Measurements from ENCODE around the gene RSPO1.
A peak's percentile ranks its signal among the peaks of the same experiment; 100 is the strongest.
"Not testable (repeated sequence)": the region's sequence is repeated elsewhere in the genome, so short reads cannot be mapped to it uniquely, and the experiment has no call there.

RSPO1 gene, protein sequence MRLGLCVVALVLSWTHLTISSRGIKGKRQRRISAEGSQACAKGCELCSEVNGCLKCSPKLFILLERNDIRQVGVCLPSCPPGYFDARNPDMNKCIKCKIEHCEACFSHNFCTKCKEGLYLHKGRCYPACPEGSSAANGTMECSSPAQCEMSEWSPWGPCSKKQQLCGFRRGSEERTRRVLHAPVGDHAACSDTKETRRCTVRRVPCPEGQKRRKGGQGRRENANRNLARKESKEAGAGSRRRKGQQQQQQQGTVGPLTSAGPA

DNA sequence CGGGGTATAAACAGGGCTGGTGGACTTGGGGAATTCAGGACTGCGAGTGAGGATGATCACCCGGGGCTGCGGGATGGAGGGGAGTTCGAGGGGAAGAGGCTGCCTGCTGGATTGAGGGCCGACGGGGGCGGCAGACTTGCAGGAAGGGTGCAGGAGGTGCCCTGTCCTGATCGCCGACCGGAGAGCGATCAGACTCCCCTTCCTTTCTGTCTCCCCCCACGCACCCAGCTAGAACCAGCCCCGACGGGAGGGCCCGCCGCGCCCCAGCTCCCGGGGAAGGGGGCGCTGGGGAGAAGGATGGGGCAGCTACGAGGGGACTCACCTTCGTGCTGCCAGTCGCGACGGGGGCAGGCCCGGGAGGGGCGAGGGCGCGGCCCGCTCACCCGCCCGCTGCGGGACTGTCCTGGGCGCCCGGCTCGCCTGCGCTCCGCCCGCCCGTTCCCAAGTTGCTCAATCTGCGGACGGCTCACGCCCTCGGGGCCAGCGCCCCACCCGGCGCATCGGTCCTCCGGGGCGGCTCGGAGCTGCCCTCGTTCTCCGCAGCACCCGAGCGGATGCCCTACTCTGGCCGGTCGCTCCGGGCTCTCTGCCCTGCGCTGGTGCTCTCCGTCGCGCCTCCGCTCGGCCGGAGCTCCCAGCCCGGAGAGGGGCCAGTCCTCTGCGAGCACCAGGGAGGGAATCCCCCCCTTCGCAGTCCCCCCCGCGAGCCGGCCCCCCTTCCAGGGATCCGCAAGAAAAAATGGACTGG is at the start of gene RSPO1:
RSPO1 (minus strand) TSS at position 649 of the 748 bp plus-strand sequence. CDS start 5,231 bp downstream, outside the sequence.
- DNase-seq (ENCODE audit: low read depth in 3 of 3): no peak

DNA sequence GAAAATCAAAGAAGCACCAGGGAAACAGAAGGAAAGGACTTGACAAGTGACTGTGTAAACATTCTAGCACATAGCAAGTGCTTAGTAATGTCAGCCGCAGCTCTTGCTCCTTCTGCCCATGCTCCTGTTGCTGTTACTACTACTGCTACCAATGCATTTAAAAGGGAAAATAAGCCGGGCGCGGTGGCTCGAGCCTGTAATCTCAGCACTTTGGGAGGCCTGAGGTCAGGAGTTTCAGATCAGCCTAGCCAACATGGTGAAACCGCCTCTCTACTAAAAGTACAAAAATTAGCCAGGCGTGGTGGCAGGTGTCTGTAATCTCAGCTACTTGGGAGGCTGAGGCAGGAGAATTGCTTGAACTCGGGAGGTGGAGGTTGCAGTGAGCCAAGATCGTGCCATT is 49.5 kb upstream of the RSPO1 start:
- DNase-seq (ENCODE audit: low read depth in 3 of 3): not testable (repeated sequence)

DNA sequence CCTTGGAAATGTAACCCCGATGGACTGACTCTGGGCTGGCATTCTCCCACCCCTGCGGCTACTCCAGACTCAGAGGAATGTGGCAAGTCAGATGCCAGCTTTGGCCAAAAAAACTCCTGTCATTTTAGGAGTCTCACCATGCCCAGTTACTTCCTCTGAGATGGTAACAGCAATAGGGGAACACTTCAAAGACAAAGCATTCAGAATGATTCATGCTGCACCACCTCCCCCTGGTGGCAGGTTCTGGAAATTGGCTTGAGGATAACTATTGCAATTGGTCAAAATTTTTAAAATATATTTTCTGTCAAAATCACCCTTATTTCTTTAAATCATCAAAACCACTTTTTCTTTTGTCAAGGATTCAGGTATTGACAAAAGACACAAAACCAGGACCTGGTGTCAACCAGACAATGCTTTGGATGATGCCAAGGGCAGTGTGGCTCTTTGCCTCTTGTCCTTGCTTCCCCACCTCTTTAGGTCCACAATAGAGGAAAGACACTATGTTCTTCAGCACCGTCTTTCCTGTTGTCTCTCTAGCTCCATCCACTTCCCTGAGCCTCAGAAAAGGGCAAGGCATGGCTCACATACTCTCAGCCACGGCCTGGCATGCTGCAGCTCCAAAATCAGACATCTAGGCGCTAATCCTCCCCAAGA is 47.8 kb upstream of the RSPO1 start:
- DNase-seq (ENCODE audit: low read depth in 3 of 3): peak; percentile 44 to 69 (median 68)

DNA sequence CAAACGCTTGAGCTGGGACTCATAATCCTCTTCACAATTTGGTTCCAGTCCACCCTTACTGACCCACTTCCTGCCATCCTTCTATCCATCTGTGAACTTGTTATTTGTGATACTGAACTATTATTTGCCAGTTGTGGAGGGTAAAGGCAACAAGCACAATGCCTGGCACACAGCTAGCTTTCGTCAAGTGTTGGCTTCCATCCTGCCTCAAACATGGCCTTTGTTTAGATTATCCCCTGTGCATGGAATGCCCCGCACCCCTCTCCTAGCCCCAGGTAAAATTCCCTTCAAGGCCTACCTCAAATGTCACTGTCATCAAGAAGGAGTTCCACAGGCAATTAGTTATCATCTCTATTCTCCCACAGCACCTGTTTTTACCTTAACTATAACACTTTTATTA is 46.2 kb upstream of the RSPO1 start:
- no peak for DNase-seq (ENCODE audit: low read depth in 3 of 3)

DNA sequence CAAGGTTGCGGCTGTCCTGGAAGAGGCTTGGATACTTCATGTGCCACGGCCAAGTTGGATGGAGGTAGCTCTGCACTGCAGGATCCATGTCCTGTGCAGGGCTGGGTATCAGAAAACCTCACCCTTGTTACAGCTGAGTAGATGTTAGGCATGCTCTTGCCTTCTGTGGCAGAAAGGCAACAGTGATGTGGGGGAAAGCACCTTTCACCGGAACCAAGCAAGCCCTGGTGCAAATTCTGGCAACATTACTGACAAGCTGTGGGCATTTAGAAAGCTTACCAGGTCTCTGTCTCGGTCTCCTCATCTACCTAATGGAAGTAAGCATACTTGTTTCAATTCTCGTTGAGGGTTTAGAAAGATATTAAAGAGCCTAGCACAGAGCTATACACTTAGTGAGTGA is 43.1 kb upstream of the RSPO1 start:
- DNase-seq (ENCODE audit: low read depth in 3 of 3): no peak

DNA sequence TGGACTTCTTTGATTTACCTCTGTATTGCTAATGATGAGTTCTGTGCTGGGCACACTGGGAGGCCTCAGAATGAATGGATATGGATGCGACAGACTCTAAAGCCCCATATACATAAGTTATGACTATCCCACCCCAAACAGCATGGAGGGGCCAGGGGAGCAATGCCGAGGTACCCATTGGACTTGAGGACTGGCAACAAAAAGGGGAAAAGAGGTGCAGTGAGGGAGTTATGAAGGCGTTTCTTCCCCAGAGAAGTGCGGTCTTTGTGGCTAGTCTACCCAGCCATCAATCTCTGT is 42.4 kb upstream of the RSPO1 start:
- no peak for DNase-seq (ENCODE audit: low read depth in 3 of 3)

DNA sequence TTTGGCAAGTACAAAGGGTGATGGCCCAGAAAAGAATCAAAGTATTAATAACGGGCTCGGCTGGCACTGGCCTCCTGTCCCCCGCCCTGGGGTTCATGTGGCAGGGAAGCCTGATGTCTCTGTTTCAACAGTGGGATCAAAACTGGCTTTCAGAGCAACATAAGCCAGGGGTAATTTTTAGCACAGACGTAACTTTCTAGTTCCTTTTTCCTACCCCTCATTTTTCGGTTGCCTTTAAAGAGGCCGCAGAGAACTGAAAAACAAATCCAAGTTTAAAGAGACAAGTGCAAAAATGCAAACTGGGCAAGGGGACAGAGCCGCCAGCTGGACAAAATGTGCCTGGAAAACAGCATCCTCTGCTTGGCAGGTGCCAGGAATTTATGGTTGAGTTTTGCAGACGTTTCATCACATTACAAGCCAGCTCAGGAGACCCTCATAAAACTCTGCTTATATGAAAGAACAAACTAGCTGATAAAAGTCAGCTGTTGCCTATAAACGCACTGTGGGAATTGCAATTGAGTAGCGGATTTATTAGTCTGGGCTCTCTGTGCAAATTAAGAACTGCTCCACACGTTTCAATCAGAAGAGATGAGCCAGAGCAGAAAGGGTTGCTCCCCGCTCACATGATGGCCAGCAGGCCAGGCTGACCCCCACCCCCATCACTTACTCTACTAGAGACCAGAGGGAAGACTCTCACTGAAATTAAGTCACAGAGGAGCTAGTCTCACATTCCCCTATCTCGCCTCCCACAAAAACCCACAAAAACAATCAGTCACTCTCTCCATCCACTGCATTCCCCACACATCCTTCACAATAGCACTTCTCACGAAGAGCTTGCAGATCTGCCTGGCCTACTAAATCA is 41.8 kb upstream of the RSPO1 start:
- no peak for DNase-seq (ENCODE audit: low read depth in 3 of 3)

DNA sequence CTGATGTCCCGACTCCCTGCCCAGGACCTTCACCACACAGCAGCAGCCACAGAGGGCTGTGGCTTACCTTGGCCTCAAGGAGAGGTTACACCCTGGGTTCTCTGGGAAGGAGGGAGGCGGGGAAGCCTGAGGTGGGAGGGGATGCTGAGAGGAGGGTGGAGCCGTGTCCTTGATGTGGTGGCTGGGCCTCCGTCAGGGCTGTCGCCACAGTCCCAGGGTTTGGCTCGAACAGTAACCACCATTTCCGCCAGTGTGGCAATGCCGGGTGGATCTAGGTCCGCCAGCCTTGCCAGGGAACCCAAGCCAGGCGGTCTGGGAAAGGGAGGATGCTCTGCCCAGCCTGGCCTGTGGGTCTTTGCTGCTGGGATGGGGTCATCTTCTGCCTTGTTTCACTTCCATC is 39.2 kb upstream of the RSPO1 start:
- DNase-seq (ENCODE audit: low read depth in 3 of 3): peak in 2 of 3 donors; percentile 37 to 56

DNA sequence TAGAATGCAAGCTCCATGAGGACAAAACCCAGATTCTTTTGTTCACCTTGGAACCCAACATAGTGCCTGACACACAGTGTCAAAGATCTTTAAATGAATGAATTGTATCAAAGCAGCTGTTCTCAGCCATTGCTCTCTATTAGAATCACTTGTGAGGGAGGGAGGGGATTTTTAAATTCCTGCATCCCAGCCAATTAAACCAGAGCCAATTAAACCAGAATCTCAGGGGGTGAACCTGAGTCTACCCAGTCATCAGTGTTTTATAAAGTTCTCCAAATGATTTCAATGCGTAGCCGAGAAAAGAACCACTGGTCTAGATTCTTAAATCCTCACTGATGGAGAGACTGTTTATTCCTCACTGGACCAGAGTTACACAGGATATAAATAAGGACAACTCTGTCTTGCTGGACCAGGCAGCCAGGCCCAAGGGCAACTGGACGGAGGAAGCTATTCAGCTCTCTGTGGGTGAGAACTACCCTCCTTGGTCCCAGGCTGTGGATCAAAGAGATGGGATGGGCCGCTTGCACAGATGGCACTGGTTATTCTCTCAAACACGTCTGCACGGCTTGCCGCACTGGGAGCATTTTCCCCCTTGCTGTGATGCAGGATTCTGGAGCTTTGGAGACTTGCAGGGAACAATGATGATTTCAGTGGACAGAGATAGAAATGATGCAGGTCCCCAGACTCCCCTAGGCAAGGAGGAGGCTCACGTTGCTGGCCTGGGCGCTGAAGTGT is 37.6 kb upstream of the RSPO1 start:
- no peak for DNase-seq (ENCODE audit: low read depth in 3 of 3)

DNA sequence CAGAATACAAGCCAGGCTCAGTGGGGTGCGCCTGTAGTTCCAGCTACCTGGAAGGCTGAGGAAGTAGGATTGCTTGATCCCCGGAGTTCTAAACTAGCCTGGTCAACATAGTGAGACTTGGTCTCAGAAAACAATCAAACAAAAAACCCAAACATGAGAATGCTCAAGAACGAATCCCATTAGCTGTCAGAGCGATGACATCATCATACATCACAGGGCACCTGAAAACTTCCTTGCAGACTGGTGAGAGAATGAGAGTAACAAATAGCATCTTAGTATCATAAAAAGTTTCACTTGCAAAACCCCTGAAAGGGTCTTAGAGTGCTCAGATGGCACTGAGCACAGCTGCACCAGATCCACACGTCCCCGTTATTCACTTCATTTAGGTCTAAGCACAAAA is 36.6 kb upstream of the RSPO1 start:
- DNase-seq (ENCODE audit: low read depth in 3 of 3): no peak

DNA sequence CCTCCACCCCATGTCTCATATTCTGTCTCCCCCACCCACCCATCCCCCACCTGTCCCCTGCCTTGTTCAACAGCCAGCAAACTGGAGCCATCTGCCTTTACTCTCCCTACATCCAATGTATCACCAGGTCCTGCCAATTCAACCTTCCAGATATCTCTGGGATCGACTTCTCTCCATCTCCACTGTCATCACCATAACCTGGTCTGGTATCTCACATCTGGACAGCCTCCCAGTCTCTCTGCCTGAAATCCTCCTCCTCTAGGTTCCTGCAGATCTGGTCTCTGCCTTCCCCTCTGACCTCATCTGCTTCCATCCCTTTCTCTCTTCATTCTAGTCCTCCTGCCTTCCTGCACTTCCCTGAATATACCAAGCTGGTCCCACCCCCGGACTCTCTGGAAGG is 35.4 kb upstream of the RSPO1 start:
- no peak for DNase-seq (ENCODE audit: low read depth in 3 of 3)

DNA sequence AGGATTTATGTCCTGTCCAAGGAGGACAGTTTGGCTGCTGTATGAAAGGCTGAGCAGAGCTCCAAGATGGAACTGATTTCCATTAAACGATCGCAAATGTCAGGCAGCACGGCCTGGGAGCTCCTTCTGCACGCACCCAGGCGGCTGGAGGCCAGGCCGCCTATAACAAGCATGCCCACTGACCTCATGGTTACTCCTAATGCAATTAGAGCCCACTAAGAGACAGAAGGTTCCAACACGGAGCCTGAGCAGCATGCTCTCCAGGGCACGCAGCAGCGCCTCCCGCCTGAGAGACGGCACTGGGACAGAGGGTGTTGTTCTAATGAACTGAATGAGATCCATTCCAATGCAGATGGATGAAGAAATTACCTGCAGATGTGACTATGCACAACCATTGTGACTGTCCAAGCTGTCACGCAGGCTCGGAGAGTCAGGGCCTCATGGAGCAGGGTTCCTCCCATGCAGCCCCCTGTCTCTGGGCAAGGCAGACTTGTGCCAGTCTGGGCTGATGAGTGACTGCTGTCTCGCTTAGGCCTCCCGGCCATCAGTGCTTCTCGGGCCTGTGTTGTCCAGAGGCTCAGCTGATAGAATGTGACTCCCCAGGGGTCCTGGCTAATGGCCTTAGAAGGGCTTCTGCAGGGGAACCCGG is 32.5 kb upstream of the RSPO1 start:
- DNase-seq (ENCODE audit: low read depth in 3 of 3): no peak

DNA sequence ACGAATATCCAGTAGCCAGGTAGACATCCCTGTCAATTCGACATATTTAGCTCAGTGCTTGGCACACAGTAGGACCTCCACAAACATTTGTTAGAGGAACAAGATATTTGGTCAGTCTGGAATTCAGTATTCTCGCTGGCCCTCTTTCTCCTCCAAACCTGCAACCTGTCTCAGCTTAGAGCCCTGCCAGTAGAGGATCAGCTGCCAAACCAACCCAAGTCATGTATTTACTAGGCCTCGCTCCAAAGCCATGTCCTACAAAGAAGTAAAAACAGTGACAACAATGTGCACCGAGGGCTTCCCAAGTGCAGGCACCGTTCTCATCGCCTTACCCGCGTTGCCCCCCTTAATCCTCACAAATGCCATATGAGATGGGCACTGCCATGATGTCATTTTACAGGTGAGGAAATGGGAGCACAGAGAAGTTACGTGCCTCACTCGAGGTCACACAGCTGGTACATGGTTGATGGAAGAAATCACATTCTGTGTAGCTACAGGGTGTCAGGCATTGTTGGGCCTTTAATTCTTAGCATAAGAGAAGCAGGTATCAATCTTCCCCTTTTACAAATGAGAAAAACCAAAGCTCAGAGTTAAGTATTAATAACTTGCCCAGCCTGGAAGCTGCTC is 31.7 kb upstream of the RSPO1 start:
- DNase-seq (ENCODE audit: low read depth in 3 of 3): no peak

DNA sequence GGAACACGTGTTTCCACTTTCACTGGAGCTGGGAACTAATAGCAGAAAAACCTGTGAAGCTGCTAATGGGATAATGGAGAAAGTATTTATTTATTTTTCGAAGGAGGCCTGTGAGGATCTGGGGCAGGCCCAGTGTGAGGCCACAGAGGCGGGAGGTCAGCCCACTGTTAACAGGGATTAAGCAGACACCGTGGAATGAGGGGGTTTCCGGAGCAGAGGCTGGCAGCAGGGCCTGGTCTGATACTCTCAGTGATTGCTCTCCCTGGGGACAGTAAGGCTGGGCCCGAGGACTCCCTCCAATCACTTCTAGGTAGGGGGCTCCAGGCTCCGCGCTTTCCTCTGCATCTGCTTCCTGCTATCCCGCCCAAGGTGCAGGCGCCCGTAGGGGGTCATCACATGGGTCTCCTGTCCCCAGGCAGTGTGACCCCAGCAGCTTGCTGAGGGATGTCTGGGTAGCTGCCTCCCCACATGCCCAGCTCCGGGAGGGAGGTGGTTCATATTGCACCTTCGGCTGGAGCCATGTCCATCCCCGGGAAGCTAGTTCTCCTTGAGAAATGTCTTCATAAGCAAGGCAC is 28.8 kb upstream of the RSPO1 start:
- no peak for DNase-seq (ENCODE audit: low read depth in 3 of 3)

DNA sequence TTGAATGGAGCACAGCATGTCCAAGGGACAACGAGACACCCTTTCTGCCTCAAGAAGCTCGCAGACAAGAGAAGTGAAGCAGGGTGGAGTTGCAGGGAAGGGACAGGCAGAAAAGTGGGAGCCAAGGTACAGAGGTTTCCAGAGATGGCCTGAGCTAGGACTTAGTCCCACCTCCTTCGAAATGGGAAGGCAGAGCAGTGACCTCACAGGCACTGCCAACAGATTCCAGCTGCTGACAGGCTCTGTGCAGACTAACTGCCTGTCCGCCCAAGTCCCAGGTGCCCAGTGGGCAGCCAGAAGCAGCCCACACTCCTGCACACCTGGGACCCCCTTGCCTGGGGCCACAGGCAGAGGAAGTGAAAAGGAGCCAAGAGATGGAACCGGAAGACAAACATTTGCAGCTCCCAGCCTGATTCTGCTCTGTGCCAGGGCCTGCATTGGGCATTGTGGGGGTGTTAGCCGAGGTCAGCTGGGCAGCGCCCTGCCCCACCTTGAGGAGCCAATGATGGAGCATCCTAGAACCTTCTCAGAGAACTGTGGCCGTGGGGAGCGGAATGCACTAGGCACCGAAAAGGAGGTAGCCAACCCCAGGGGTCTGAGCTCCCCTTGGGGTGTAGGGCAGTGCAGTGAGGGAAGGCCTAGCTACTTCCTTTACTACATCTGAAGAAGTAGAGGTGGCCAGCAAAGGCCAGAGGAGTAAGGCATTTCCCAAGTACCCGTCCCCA is 27.5 kb upstream of the RSPO1 start:
- DNase-seq (ENCODE audit: low read depth in 3 of 3): no peak

DNA sequence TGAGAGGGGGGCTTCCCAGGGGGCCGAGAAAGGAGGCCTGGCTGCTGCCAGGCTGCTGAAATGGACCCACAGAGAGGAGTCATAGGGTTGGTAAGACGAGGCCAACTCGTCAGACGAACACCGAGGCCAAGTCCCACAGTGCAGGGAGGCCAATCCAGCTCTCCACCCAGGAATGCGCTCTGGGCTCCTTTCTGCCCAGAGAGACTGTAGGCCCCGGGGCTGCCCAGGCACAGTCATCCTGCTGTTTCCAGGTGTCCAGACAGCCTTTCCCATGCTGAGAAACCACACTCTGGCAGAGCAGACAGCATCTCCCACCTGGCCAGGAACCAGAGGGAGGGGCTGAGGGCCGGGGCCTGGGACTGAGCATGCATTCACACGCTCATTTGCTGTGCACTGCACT is 26.7 kb upstream of the RSPO1 start:
- DNase-seq (ENCODE audit: low read depth in 3 of 3): no peak

DNA sequence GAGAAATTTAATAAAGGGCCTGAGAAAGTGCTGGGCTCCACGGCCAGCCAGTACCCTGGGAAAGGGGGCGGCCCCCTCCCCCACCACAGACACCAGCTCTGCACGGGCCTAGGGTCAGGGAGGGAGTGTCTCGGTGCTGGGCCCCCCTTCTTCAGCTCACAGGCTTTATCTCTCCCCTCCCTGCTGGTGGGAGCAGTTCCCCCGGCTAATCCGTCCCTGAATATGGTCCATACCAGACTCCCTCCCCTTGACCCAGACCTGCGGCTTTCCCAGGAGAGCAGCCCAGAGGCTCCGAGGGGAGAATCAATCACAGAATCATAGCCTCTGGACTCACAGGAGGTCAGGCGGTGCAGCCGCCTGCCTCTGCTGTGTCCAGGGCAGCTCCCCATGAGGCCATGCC is 26.0 kb upstream of the RSPO1 start:
- DNase-seq (ENCODE audit: low read depth in 3 of 3): no peak

DNA sequence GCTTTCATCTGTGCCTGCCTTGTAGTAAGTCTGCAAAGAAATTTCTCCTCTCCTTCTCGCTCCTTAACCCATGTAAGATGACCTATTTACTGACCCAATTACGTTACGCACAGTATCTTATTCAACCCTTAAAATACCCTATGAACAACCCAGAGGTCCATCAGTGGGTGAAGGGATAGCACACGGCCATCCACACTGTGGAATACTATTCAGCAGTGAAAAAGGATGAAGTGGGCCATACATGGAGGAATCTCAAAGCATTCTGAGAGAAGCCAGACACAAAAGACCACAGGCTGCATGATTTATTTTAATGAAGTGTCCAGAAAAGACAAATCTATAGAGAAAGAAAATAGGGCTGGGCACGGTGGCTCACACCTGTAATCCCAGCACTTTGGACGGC is 23.8 kb upstream of the RSPO1 start:
- DNase-seq (ENCODE audit: low read depth in 3 of 3): no peak

DNA sequence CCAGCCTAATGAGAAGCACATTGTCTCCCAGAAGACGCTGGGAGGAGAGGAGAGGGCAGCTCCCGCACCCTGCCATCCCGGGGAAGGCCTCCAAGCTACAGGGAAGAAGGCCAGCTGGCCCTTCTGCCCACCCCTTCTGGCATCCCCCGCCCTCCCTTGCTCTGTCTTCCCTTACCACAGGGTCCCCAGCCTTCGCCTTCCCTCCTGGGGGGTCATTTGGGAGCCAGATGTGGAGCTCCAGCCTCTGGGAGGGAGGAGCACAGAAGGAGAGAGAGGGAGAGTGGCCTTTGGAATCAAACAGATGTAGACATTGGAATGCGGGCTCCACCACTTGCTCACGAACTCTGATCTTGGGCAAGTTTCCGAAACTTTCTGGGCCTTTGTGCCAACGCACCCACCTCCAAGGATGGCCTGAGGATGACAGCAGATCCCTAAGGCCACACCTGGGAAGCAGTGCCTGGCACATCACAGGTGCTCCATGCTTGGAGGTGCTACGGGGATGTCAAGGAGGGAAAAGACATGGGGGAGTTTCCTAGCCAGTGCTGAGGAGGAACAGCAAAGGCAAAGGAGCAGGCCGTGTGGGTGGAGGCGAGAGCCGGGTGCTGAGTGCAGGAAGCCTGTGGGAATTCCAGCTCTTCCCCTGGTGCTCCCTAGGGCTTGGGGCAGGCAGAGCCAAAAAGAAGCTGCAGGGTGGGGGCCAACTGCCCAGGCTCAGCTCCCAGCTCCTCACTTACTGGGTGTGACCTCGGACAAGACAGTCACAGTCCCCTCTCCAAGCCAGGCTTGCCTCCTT is 23.1 kb upstream of the RSPO1 start:
- DNase-seq (ENCODE audit: low read depth in 3 of 3): no peak
